Pancreas (tissue), 10 donors: ENCODE data around the gene EPHA1. TPM values are rescaled to one million over a fixed set of nuclear protein-coding genes. Genes with fewer than 3 reads are reported as not detected.
"Not testable (repeated sequence)": the region's sequence is repeated elsewhere in the genome, so short reads cannot be mapped to it uniquely, and the experiment has no call there.

Experiments used
- ATAC-seq, 4 donors: fragments of 200-7000 bp; cut with Tn5 transposase; one replicate each; pipeline versions ENCODE4 v1.8.0 to v1.9.1; 2020; ENCODE audit warnings: mild to moderate bottlenecking in 4 of 4, moderate library complexity in 4 of 4
- DNase-seq, 6 donors: peaks; one replicate each; pipeline ENCODE4 v3.0.0-alpha.2; 2020
- FAIRE-seq: peaks from 2 replicates; lab custom pipeline; 2012; peaks lifted over from hg19 to GRCh38; lab: Jason Lieb, UNC
- H3K27ac ChIP-seq, 4 donors: fragments of 200-600 bp; sonication (generic); 1 replicate in 3 of 4; 2 replicates in 1 of 4; pipeline versions ENCODE4 v1.5.0 to v1.8.0; 2020
- H3K27me3 ChIP-seq, 4 donors: fragments of 200-600 bp; one replicate each; pipeline ENCODE4 v1.8.0; 2021
- H3K36me3 ChIP-seq, 3 donors: fragments of 200-600 bp; sonication (generic) in 1 of 3; one replicate each; pipeline versions ENCODE4 v1.5.0 to v1.8.0; 2020 to 2021
- H3K4me1 ChIP-seq, 3 donors: fragments of 200-600 bp; one replicate each; pipeline ENCODE4 v1.8.0; 2021
- H3K4me3 ChIP-seq, 4 donors: fragments of 200-600 bp; sonication (generic) in 2 of 4; one replicate each; pipeline versions ENCODE4 v1.5.0 to v1.8.0; 2020 to 2021
- H3K9me3 ChIP-seq, 4 donors: fragments of 200-600 bp; one replicate each; pipeline ENCODE4 v1.8.0; 2021
- CTCF ChIP-seq, 4 donors: fragments of 200-600 bp; sonication (generic) in 3 of 4; IDR thresholded peaks; one replicate each; pipeline versions ENCODE4 v1.5.0 to v1.8.0; 2021; ENCODE audit warnings: antibody characterized with exemption in 4 of 4
- WGBS, 2 donors: extraction: QIAGEN DNeasy Blood & Tissue Kit; methylation state at CpG; one replicate each; pipeline ENCODE4 v1.1.7; 2013; 5-methylcytosine and 5-hydroxymethylcytosine counted together
- intact Hi-C, 3 donors: fragments of 100-400 bp; cut with DNase I; formaldehyde crosslinking; loops; one replicate each; pipeline versions ENCODE4 v1.11.1 to v1.14.2; 2022
- polyA plus RNA-seq, 2 donors: library from polyadenylated mRNA; stranded (reverse); fragments of 200-250 nt; gene quantifications; one replicate each; pipeline ENCODE4 v1.2.3, GENCODE V29; 2013
- total RNA-seq, 6 donors: library from RNA; stranded (reverse); fragmentation: NEBNext Ultra II Directional in 4 of 6; extraction: Animal tissue kit (Norgen Biotek cat#: 25700) in 4 of 6; gene quantifications; one replicate each; pipeline versions ENCODE4 v1.2.1 to v1.2.4, GENCODE V29; 2021 to 2023
- donor health status: healthy with polysubstance abuse.
- donor health status: DM: no; HTN: no; CAD: no; lungs with moderate emphysema.
- donor health status: DM: no; HTN: no; CAD: no.
- donor health status: control.
- donor health status: control.
- donor health status: Bipolar disorder and iron deficiency.
- donor health status: DM: yes; HTN: yes; CAD: no.
- donor health status: DM: no; HTN: no; CAD: no.
- donor health status: DM: no; HTN: no; CAD: no.
- donor health status: DM: yes; HTN: yes; CAD: no.

Gene EPHA1
- total and polyA plus RNA-seq, 8 donors: 5.3 to 14.2 (median 7.8) TPM

GRCh38 chr7:143418681-143419458 lies 10.2 kb upstream of the EPHA1 start:
- 63 to 70% methylated on average over 11 of the region's 11 CpGs for WGBS, 2 donors
- Histone ChIP-seq H3K36me3 (no peaks in the 10 kb centered on the region), H3K27ac (no peak overlapping the region), H3K27me3 (no peaks in the 10 kb centered on the region), H3K9me3 (no peaks in the 10 kb centered on the region), H3K4me1 (no peaks in the 10 kb centered on the region), H3K4me3 (no peak overlapping the region)
- DNase-seq (no peak), ATAC-seq (no peak), FAIRE-seq (no peak)
- no peak for TF ChIP-seq CTCF (IDR thresholded peaks at IDR 0.05)
- intact Hi-C loops: loop anchor here in 1 of 3 donors (5.0 kb wide), 1 partner anchor 177 kb away; no protein-coding TSS in a partner anchor

GRCh38 chr7:143417734-143418383 lies 9.2 kb upstream of the EPHA1 start:
- intact Hi-C loops: loop anchor here in 1 of 3 donors (5.0 kb wide), 1 partner anchor 176 kb away; no protein-coding TSS in a partner anchor
- Histone ChIP-seq H3K27ac (no peak overlapping the region), H3K9me3 (no peaks in the 10 kb centered on the region), H3K36me3 (no peaks in the 10 kb centered on the region), H3K4me1 (no peaks in the 10 kb centered on the region), H3K4me3 (no peak overlapping the region), H3K27me3 (no peaks in the 10 kb centered on the region)
- no peak for DNase-seq
- no peak for TF ChIP-seq CTCF (IDR thresholded peaks at IDR 0.05)
- no peak for FAIRE-seq
- WGBS, 2 donors: 12 to 24% methylated on average over 1 of the region's 1 CpG
- ATAC-seq: no peak

- intact Hi-C loops: loop anchor here in 1 of 3 donors (5.0 kb wide), 1 partner anchor 174 kb away; no protein-coding TSS in a partner anchor
- peak; percentile 46 to 86 (median 70) for ATAC-seq
- no peak overlapping the region for H3K27ac ChIP-seq
- no peaks in the 10 kb centered on the region for H3K27me3 ChIP-seq
- H3K9me3 ChIP-seq: no peaks in the 10 kb centered on the region
- WGBS, 2 donors: 2% methylated on average over 3 of the region's 3 CpGs
- peak; percentile 46 to 74 (median 62) for TF ChIP-seq CTCF (IDR thresholded peaks at IDR 0.05)
- H3K4me1 ChIP-seq: no peaks in the 10 kb centered on the region
- H3K4me3 ChIP-seq: no peak overlapping the region
- FAIRE-seq: peak; percentile 91
- no peak for DNase-seq
- H3K36me3 ChIP-seq: no peaks in the 10 kb centered on the region
Measured at GRCh38 chr7:143416565-143417149, 8.0 kb upstream of the EPHA1 start.

GRCh38 chr7:143415742-143416397 lies 7.2 kb upstream of the EPHA1 start:
- intact Hi-C loops: loop anchor here in 1 of 3 donors (5.0 kb wide), 1 partner anchor 174 kb away; no protein-coding TSS in a partner anchor
- no peak for TF ChIP-seq CTCF (IDR thresholded peaks at IDR 0.05)
- H3K27ac ChIP-seq: no peak overlapping the region
- no peak for ATAC-seq
- H3K4me3 ChIP-seq: no peak overlapping the region
- DNase-seq: no peak
- no peaks in the 10 kb centered on the region for H3K9me3 ChIP-seq
- WGBS, 2 donors: 54 to 59% methylated on average over 8 of the region's 8 CpGs
- no peaks in the 10 kb centered on the region for H3K4me1 ChIP-seq
- H3K27me3 ChIP-seq: no peaks in the 10 kb centered on the region
- no peaks in the 10 kb centered on the region for H3K36me3 ChIP-seq
- no peak for FAIRE-seq

- not testable (repeated sequence) for DNase-seq, ATAC-seq, FAIRE-seq, H3K36me3 ChIP-seq, H3K4me1 ChIP-seq, H3K27ac ChIP-seq, H3K27me3 ChIP-seq, H3K9me3 ChIP-seq, H3K4me3 ChIP-seq
- intact Hi-C loops: loop anchor here in 1 of 3 donors (5.0 kb wide), 1 partner anchor 173 kb away; no protein-coding TSS in a partner anchor
- WGBS, 2 donors: 67 to 77% methylated on average over 7 of the region's 7 CpGs
Measured at GRCh38 chr7:143415209-143415608, 6.6 kb upstream of the EPHA1 start.
